GM10847 (cell line): Measurements from ENCODE around the gene CCDC32.

Experiments
- POLR2A ChIP-seq: IDR thresholded peaks from 2 replicates; pipeline ENCODE4 v1.6.1; 2011; ENCODE audit not compliant: insufficient read length; ENCODE audit errors: extremely low read depth

The CCDC32 gene

DNA sequence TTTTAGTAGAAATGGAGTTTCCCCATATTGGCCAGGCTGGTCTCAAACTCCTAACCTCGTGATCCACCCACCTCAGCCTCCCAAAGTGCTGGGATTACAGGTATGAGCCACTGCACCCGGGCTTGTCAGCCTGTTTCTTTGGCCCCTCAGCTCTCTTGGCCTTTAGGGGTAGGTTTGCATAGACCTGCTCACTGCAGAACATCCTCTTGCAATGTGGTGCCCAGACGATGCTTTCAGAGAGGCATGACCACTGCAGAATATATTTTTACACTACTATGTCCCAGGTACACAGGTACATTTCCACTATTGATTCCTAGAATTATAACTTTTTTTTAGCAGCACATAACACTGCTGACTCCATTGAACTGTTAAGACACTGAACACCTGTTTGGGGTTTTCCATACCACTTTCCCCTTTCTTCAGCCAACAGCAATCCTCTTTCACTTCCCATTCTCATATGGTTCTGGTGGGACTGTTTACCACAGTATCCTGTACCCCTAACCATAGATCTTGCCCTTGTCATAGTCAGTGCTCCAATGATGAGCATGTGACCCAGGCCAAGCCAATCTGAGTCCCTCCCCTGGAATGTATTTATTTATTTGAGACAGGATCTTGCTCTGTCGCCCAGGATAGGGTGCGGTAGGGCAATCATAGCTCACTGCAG lies 21.1 kb downstream of the CCDC32 start:
- TF ChIP-seq POLR2A = no peak

- TF ChIP-seq POLR2A = no peak
Measured at GRCh38 chr15:40543082-40543481, 21.8 kb downstream of the CCDC32 start.

DNA sequence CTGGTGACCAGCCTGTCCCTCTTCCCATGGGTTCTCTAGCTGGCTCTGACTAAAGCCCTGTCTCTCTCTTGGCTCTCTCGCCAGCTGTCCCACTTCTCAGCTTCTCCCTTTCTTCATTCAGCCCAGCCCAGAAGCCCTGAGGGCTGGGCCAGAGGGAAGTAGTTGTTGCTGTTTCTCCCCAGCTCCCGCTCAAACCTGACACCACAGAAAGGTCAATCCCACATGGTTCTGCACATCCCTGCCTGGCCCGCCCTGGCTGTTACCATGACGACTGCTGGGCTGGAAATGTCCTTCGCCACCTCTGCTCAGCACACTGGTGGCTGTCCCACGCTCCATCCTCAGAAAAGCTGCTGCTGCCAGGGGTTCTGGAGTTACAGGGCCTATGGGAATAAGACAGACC lies 25.9 kb downstream of the CCDC32 start:
- no peak for TF ChIP-seq POLR2A

DNA sequence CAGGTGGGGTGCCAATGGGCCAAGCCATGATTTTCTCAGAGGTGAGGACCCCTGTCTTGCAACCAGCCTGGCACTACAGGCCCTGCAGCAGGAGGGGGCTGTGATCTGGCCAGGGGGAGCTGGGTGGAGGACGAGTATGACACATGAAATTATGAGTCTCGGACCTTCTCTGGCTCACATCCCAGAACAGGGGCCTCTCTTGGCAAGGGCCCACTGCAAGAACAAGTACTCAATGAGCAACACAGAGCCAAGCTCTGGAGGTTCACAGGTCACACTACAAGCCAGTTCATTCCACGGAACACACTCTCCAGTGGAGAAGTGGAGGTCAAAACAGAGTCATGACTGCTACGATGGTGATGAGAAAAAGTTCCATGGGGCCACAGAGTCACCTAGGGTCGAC lies 28.3 kb downstream of the CCDC32 start:
- TF ChIP-seq POLR2A = no peak

DNA sequence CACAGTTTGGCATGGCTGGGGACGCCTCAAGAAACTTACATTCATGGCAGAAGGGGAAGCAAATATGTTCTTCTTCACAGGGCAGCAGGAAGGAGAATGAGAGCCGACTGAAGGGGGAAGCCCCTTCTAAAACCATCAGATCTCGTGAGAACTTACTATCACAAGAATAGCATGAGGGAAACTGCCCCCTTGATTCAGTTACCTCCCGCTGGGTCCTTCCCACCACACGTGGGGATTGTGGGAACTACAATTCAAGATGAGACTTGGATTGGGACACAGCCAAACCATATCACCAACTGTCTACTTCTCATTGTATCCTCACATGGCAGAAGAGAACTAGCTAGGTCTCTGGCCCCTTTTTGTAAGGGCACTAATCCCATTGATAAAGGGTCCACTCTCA lies 30.5 kb downstream of the CCDC32 start:
- TF ChIP-seq POLR2A = no peak

GRCh38 chr15:40533763-40534364 lies 31.0 kb downstream of the CCDC32 start:
- no peak for TF ChIP-seq POLR2A

DNA sequence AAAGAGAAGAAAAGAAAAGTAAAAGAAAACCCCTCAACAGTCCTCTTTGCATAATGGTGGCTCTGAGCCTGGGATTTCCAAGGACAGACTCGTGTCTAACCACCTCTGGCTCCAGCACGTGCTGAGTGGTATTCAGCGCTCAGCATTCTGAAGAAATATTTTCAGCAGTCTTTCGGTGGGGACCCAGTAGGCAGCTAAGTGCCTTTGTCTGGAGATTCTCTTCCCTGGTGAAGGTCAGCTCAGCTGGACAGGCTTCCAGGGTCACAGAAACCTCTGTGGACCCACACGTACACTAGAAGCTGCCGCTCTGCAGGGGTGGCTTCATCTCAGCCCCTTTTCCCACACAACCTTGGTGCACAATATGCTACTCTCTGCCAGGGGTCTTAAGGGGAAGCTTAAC lies 36.0 kb downstream of the CCDC32 start:
- TF ChIP-seq POLR2A = no peak

GRCh38 chr15:40525855-40526254 lies 39.0 kb downstream of the CCDC32 start:
- TF ChIP-seq POLR2A = no peak

GRCh38 chr15:40523611-40524010 lies 41.2 kb downstream of the CCDC32 start:
- no peak for TF ChIP-seq POLR2A

DNA sequence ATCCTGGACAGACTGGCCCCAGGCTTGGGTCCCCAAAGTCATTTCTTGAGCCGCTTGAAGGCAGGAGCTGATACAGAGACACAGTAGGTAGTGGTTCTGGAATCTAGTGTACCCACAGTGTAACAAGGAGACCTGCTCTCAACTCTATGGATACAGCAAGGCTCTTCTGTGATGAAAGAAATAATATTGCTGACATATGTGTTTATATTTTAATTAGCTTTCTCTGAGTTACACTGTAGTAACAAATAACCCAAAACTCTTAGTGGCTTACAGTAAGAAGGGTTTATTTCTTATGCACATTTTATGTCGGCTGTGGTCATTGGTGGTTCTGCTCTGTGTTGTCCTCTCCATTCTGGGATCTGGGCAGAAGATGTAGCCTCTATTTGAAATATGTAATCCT lies 48.5 kb downstream of the CCDC32 start:
- no peak for TF ChIP-seq POLR2A

- no peak for TF ChIP-seq POLR2A
Measured at GRCh38 chr15:40513609-40514008, 51.2 kb downstream of the CCDC32 start.

DNA sequence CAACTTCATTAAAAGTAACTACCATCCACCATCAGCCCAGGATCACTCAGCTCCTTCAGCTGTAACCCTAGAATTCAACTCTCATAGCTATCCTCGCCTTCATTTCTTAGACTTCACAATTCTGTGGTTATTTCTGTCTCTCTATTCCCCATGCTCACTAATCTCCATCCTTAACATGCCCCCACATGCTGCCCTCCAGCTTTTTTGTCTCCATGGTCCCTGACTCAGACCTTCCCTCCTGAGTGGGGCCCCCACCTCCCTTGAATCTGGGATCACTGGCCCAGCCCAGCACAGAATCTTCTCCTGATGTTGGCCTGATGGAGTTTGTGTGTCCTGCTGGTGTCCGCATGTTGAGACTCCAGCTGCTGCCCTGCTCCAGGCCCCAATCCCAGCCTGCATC lies 52.4 kb downstream of the CCDC32 start:
- no peak for TF ChIP-seq POLR2A

DNA sequence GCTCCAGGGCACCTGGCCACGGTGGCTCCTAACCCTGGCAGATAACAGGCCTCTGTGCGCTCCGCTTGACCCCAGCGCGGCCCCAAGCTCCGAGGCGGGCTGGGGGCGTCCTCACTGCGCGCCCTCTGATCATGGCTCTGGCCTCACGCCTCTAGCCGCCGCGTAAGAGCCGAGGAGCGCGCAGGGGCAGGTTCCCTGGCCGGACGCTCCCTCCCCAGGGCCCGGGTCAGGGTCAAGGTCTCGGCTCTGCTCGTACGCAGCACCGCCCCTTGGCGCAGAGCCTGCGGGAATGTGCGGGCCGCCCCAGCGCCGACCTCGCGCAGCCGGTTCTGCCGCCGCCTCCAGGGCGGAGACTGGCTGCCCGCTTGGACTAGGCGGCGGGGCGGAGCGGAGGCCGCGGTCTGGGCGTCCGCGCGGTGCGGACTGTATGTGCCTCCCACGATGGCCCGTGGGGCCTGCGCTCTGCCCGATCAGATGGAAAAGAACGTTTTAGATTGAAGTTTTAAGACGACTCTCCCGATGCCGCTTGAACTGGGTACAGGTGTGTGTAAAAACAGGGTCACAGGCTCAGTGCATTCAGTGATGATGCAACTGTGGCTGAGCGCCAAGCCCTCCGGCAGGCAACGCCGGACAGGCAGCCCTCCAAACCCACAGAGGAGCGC lies 53.2 kb downstream of the CCDC32 start:
- TF ChIP-seq POLR2A = no peak

DNA sequence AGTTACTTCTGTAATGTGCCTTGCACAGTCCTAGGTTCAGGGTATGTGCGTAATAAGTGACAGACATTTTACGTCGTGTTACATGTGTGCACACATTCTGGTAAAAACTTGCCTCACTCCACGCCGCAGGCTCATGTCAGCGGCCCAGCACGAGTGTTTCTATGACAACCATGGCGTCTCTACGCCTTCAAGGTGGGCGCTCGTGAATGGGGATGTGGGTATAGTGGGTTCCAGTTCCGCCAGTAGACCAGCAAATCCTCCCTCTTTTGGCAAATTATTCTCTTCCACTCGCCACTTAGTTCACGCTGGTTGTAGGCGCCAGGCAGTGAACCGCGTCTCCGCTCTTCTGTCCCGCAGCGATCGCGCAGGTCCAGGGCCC lies 53.8 kb downstream of the CCDC32 start:
- TF ChIP-seq POLR2A = no peak

DNA sequence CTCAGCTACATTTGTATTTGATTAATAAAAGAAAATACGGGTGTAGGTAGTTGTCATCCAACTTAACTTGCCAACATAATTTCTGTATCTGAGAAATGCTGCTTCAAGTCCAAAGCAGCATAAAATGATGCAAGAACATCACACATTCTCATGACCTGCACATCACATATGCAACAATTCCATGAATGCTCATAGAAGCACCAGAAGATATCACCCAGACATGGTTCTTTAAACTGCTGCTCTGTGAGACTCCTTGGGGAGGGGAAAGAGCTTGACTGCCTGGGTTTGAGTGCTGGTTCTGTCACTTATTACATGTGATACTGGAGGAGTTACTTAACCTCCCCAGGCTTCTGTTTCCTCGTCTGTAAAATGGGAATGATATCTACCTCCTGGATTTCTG lies 54.6 kb downstream of the CCDC32 start:
- TF ChIP-seq POLR2A = no peak

- TF ChIP-seq POLR2A = no peak
Measured at GRCh38 chr15:40508216-40508615, 56.6 kb downstream of the CCDC32 start.
